ENCODE data around the gene FYN.

The FYN gene

GRCh38 chr6:111725446-111726112 lies 147.7 kb downstream of the FYN start:
- peak; percentile 64 for DNase-seq (ENCODE audit: low spot score)

DNA sequence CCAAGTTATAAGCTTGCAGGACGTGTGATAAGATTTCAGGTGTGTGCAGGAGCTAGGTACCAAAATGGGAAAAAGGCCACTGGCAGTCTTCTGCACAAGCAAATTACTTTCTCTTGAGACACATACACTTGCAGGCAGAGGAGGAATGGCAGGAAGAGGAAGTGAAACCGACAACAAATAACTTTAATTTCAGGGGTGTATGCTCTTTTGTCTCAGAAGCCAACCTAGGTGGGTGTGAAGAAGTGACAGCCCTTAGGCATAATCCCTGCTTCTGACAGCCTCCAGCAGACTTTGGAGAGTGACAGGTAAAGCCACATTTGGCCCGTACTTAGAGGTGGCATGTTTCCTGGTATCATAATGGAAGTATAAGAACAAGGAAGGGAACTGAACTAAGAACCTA lies 148.7 kb downstream of the FYN start:
- DNase-seq (ENCODE audit: low spot score): no peak

GRCh38 chr6:111724039-111724438 lies 149.2 kb downstream of the FYN start:
- DNase-seq (ENCODE audit: low spot score): no peak

- DNase-seq (ENCODE audit: low spot score): no peak
Observed at GRCh38 chr6:111723412-111723970, 149.8 kb downstream of the FYN start.

GRCh38 chr6:111722179-111722731 lies 151.0 kb downstream of the FYN start:
- DNase-seq (ENCODE audit: low spot score): no peak

DNA sequence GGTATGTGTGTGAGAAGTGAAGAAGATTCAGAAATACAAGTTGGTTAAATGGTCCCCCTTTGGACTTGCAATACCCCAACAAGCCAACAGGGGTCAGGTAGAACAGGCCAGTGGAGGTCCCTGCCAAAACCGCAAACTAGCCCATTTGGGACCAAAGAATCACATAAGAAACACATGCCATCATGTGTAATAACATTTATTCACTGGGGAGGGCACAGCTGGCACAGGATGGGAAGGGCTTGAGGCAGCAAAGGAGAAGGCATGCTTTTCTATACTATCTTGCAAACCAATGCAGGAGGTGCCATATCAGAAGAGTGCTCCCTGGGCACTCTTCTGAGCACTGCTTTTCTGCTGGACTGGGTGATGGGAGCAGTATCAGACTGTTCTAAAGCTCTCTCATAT lies 151.5 kb downstream of the FYN start:
- DNase-seq (ENCODE audit: low spot score): no peak

DNA sequence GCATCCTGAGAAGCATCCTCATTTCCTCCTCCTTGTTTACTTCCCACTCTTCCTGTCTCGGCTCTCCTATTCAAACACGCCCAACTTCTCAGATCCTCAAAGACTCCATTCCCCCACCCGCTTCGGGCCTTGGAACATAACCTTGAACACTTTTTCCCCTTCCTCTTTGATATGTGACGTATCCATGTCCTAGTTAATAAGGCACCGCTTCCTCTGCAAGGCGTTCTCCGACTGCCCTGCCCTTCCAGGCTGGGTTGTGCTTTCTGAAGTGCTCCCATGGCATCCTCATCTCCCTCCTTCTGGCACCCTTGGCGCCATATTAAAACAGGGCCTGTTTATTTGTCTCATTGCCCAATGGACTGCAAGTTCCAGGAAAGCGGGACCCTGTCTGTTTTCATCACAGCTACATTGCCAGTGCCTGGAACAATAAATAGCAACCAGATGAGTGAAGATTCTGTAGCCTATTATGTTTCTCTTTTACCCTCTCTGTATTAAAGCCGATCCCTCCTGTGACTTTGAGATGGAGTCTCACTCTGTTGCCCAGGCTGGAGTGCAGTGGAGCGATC lies 152.2 kb downstream of the FYN start:
- no peak for DNase-seq (ENCODE audit: low spot score)

GRCh38 chr6:111718990-111719389 lies 154.3 kb downstream of the FYN start:
- DNase-seq (ENCODE audit: low spot score): no peak

DNA sequence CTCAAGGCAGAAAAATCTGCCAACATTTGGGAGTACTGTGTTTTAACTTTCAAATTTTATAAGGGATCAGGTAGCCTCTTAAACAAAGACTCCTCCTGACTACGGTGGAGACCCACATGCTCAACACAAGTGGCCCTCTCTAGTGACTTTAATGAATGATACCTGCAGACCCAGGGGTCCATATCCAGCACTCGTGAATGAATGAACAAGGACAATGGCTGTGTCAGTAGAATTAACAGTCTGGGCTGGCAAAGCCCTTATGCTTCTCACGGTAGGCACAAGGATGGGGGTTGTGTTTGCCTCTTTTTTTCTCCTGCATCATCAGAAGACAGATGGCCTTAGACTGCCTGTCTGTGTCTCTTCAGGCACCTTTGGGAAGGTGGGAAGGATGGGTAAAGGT lies 154.9 kb downstream of the FYN start:
- DNase-seq (ENCODE audit: low spot score): no peak

DNA sequence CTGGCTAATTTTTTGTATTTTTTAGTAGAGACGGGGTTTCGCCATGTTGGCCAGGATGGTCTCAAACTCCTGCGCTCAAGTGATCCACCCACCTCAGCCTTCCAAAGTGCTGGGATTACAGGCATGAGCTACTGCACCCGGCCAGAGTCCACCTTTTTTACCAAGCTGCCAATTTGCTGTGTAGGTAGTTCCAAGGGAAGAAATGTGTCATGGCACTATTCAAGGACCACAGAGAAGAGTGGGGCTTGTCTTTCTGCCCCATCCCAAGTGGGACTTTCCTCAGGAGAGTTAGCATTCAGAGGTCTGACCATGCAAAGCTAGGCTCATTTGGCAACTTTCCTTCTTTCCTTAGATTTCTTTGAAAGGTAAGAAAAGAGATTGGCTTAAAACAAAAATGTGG lies 155.6 kb downstream of the FYN start:
- DNase-seq (ENCODE audit: low spot score): no peak

- no peak for DNase-seq (ENCODE audit: low spot score)
Observed at GRCh38 chr6:111716325-111716724, 156.9 kb downstream of the FYN start.

DNA sequence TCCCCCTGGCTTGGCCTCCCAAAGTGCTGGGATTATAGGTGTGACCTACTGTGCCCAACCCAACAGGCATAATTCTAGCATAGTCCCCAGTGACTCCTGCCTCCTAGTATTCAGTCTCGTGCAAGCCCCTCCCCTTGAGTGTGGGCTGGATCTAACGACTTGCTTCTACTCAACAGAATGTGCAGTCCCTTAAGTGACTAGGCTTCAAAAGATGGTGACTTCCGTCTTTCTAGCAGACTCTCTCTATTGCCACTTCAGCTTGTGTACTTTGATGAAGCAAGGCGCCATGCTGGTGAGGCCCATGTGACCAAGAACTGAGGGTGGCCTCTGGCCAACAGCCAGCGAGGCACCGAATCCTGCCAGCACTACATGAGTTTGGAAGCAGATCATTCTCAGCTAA lies 157.9 kb downstream of the FYN start:
- DNase-seq (ENCODE audit: low spot score): peak; percentile 76

- DNase-seq (ENCODE audit: low spot score): no peak
Observed at GRCh38 chr6:111714416-111715270, 158.6 kb downstream of the FYN start.

DNA sequence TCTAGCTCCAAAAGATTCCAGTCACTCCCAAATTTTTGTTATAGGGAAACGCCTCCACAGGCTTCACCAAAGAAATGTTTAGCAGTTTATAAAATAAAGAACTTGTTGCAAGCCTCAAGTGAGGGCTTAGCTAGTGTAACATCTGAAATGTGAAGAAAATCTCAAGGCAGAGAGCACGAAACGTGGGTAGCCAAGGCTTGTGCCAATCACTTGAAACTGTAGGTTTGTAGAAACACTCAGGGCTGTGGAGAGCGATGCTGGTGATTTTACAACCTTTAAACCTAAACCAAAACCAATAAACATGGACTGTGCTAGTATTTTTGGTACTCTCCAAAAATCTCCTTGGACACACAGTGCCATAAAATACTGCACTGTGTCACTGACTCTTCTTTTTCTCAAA lies 159.4 kb downstream of the FYN start:
- no peak for DNase-seq (ENCODE audit: low spot score)

DNA sequence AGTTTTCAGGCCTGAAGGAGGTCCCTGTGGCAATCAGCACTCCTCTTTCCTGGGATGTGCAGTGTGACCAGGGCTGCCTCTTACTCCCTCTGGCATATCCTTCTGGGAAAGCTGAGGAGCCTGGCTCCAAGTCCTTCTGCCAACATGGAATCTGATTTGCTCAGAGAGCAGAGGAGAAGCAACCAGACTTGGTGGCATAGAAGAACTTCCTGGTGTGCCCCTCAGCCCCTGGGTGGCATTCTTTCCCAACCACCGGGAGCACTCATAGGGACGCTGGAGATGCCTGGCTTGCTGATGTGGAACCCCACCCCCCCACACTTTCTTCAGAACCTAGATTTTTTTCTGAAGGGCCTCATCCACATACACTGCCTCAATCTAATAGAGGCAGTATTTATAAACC lies 160.0 kb downstream of the FYN start:
- DNase-seq (ENCODE audit: low spot score): no peak

- DNase-seq (ENCODE audit: low spot score): no peak
Observed at GRCh38 chr6:111711984-111712752, 161.1 kb downstream of the FYN start.

DNA sequence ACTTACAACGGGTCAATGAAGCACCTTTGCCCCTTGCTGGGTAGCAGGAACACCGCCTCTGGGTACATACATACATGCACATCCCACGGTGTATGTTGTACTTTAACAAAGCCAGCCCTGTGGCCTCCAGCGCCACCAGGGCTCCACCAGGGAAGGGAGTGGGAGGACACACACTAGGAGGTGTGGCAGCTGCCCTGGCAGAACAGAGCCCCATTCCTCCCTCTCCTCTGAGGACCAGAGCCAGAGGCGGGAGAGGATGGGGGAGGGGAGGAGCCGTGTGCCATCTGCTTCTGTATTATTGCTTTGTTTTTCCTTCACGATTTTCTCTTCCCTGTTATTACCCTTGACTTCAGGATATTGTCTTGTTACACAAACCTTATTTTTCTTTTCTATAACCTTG lies 161.8 kb downstream of the FYN start:
- DNase-seq (ENCODE audit: low spot score): peak; percentile 90

- no peak for DNase-seq (ENCODE audit: low spot score)
Observed at GRCh38 chr6:111710911-111711310, 162.3 kb downstream of the FYN start.

DNA sequence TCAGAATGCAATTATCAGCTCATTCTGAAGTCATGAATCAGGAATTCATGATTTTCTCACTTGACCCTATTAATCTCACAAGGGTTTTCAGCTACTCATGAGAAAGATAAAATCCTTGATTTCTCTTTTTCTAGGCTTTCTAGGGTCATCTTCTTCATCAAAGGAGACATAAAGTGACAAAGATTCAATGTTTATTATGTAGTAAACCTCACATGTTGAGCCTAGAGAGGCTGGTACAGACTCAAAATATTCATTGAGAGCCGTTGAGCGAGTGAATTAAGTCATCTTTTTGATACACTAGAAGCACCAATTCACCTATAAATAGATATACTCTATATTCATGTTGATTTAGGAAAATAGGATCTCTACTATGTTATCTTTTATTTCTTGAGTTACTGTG lies 162.8 kb downstream of the FYN start:
- no peak for DNase-seq (ENCODE audit: low spot score)

DNA sequence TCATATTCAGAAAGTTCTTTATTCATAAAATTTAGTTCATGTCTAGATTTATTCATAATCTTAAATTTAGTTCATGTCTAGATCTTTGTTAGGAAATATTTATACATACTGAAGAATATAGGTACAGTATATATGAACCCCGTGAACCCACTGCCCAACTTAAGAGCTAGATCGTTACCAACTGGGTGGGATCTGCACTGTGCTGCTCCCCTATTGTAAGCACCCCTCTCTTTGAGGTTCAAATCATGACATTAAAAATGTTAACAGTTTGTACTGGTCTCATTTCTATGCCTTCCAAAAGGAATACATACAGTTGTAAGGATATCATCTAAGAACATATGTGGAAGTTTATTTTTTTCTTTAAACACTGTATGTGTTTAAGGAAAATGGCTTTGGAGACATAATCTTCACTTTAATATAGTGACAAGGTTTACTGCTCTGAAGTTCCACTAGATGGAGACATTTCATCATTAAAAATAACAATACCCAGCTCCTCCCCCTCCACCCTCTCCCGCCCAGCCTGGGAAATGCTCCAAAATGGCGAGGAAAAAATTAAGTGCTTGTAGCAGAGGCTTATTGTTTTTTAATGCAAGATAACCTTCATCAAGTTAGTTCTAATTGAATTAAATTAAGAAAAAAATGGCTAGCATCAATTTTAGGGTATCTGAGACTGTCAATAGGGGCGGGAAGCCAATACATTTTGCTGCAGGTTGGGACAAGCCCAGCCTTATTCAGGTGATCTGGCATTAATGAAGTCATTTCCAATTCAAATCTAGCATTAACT lies 163.4 kb downstream of the FYN start:
- DNase-seq (ENCODE audit: low spot score): peak; percentile 90

DNA sequence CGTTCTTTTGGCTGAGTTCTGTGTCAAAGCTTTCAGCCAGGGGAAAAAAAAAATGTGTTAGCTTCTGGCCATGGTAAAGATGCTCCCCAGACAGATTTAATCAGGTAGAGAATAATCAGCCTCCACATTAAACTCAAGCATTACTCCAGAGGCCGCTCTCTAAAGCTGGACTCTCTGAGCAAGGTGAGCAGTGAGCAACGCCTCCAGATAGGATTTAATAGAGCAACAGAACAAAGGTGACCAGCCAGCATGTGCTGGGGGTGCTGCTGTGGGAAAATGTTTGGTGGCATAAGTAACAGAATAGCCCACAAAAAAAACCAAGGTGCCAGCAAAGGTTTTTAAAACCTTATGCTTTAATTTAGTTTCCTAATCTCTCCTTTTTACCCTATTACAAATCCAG lies 164.1 kb downstream of the FYN start:
- no peak for DNase-seq (ENCODE audit: low spot score)
